ENCODE measurements around the gene AMT.
"Not testable (repeated sequence)": the region's sequence is repeated elsewhere in the genome, so short reads cannot be mapped to it uniquely, and the experiment has no call there.

Gene AMT

DNA sequence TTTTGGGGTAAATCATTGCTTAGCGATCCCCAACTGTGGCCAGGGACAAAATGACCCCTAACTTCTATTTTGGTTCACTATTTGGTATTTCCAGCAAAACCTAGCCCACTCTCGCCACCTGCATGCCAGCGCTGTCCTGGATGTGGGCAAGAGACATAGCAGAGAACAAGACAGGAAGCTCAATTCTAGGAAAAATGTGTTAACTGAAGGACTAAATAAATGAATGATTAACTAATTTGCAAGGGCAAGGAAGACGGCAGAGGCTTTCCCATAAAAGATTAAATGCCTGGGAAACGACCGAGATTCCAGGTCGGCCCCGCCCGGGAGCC, 6.4 kb upstream of the AMT start:
- in situ Hi-C loops (cut with MboI; ENCODE audit: low sequenced_read_pairs) = loop anchor here (25.0 kb wide), 1 partner anchor 266 kb away; the partner anchor contains the start of genes CCDC71 and KLHDC8B

DNA sequence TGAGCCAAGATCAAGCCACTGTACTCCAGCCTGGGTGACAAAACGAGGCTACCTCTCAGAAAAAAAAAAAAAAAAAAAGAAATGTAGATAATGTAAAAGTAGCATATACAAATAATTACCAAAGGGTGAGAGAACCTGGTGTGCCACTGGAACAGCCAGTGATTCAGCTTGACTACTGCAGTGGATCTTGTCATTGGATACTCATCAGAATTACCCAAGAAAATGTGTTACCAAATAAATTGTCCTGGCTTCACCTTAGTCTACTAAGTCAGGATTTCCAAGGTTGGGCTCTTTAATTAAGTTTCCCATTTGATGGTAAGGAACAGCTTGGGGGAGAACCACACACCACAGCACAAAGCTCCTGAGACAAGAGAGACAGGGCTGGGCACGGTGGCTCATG, 5.3 kb upstream of the AMT start:
- in situ Hi-C loops (cut with MboI; ENCODE audit: low sequenced_read_pairs) = loop anchor here (25.0 kb wide), 1 partner anchor 265 kb away; the partner anchor contains the start of genes CCDC71 and KLHDC8B

DNA sequence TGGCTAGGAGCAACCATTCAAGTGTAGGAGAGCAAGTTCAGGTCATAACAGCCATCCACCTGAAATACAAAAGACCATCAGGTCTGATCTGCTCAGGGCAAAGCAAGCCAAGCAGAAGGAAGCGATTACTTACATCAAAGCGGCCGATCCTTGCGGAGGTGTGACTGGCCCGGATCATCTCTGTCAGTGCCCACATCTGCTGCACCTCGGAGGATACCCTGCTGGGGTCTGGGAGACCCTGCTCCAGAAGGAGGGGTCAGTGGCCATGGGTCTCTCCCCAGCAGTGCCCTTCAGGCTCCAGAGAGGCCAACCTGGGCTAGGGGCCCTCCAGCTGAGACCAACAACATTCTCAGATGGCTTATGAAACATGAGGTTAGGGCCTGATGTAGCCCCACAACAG, 2.5 kb upstream of the AMT start:
- in situ Hi-C loops (cut with MboI; ENCODE audit: low sequenced_read_pairs) = loop anchor here (25.0 kb wide), 1 partner anchor 263 kb away; the partner anchor contains the start of genes CCDC71 and KLHDC8B

DNA sequence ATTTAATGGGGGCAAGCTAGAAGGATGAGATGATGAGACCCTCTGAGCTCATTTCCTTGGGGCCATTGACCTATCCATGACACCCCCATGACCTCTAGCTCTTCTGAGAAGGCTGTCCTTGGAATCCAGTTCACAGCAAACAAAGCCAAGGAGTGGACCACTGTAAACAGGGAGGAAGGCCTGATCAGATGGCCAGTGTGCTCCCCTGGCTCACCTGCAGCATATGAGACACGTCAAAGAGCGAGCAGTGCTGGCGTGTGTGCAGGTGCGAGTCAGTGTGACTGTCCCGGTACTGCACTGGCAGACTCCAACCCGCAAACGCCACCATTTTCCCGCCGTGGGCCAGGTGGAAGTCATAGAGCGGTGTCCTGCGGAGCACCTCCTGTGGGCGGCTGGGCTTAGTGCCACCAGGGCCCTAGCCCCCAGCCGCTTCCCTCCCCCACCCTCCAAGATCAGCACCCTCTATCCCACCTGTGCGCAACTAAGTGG, 339 bp downstream of the AMT start:
- in situ Hi-C loops (cut with MboI; ENCODE audit: low sequenced_read_pairs) = no loop called here

DNA sequence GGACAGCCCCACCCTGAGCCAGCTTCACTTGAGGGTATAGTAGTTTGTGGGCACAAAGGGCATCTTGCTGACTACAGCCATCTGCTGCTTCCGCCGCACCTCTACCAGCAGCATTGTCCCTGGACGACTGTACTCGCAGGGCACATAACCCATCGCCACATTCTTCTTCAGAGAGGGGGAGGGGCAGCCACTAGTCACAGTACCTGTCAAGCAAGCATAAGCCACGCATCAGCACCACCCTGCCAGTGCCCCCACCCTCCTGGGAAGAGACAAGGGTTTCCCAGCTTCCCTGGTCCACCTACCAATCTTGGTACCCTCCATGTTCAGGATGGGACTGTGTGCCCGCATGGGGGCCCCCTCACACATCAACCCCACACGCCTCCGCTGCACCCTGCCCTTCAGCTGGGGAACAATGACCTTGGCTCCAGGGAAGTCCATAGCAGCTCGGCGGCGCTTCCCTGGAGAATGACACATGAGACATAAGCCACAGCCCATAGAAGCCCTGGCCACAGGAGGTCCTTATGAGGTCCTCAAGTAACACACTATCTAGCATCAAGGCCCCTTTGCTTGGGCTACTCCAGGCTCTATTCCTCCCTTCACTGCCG, 4.7 kb downstream of the AMT start:
- in situ Hi-C loops (cut with MboI; ENCODE audit: low sequenced_read_pairs) = no loop called here

DNA sequence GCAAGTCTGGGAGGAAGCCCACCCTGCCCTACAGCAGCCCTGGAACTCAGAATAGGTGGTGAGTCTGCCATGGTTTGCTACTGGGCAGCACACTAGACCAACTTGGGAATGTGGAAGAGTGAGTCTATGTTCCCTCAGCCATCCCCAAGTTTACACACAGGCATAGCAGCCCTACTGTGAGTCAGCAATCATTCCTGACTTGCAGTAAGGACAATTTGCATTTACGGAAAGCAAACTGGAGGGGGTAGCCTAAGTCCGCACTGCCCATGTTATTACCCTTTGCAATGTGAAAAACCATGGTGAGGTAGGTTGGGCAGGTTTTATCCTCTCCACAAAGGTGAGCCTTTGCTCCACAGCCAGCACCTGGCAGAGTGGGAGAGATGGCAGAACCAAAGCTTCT, 5.4 kb downstream of the AMT start:
- in situ Hi-C loops (cut with MboI; ENCODE audit: low sequenced_read_pairs) = no loop called here

DNA sequence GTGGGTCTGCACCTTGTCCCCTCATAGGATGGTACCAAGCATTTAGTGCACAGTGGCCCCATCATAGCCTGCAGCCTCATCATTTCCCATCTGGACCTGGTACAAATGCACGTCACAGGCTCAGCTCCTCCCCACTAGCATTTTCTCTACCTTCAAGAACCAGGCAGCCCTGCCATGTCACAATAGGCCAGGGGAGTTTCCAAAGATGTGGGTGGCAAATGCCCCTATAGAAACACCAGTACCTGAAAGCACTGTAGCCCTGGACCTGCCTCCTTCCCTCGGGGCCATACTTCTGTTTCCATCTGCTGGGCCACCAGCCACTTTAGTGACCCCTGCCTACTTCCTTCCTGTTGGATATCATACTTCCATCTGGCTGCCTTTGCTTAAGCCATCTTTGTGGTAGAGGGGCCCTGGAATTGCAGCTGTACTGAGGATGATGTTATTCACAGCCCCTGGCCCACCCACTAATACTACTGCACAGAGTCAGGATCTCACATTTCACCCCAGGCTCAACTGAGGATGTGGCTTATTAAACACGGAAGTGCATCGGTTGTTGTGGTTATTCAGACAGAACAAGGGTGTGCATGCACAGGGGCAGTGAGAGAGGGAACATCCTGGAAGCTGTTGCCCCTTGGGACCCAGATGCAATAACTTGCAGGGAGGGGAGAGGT, 6.2 kb downstream of the AMT start:
- in situ Hi-C loops (cut with MboI; ENCODE audit: low sequenced_read_pairs) = no loop called here

DNA sequence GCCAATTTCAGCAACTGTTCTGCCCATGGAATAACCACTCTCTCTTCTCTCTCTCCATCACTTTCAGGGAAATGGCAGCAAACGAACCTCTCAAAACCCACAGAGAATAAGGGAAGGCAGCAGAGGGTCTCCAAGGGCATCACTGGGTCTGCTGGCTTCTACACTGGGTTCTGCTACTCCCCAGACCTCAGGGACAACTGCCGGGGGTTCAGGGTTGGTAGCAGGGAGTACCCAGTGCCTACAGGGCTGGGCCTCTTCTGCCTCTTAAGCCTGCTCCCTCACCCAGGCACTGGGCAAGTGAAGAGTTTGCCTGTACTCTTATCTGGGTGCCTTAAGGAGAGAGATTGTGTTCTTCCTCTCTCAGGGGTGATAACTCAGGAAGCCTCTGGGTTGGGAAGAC, 7.5 kb downstream of the AMT start:
- in situ Hi-C loops (cut with MboI; ENCODE audit: low sequenced_read_pairs) = no loop called here

DNA sequence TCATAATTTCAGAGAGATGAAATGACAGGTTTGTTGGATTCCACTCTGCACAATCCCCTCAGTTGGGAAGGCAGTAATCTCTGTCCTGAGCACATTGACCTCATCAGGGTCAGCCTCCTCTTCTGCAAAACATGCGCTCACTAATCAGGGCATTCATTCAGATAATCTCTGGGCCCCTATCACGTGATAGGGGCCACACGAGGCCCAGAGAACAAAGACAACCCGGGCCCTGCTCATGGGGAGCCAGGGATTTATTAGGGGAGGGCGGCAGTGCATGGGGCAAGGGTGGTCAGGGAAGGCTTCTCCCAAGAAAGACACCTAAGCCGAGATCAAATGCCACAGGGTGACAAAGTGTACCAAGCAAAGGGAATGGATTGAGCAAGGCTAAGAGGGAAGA, 8.9 kb downstream of the AMT start:
- in situ Hi-C loops (cut with MboI; ENCODE audit: low sequenced_read_pairs) = no loop called here

DNA sequence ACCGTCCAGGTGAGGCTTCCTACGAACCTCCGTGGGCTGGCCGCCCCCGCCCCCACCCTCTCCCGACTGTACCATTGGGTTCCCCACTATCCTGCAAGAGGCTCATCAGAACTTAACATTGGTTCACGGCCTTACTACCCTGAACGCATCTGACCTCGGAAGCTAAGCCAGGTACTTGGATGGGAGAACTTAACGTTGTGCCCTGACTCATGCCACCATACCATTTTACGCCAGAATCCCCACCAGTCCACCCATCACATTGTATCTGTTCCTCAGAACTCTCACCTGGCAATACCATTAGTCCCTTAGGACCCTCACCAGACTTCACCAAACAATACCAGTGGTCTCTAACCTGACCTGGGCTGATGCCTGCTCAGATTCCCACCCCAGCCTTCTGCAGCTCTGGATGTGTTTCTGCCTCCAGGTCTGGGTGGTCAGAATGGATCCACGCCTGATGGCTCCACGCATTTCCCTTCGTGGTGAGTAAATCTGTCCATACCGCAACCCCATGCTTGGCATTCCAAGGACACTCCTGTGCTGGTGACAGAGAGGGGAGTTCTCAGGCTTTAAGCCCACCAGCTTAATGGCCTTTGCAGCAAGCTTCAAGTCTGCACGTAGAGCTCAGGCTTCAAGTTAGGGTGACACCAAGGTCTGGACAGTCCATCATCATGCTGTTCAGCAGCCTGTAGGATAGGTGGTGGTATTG, 9.5 kb downstream of the AMT start:
- in situ Hi-C loops (cut with MboI; ENCODE audit: low sequenced_read_pairs) = no loop called here

DNA sequence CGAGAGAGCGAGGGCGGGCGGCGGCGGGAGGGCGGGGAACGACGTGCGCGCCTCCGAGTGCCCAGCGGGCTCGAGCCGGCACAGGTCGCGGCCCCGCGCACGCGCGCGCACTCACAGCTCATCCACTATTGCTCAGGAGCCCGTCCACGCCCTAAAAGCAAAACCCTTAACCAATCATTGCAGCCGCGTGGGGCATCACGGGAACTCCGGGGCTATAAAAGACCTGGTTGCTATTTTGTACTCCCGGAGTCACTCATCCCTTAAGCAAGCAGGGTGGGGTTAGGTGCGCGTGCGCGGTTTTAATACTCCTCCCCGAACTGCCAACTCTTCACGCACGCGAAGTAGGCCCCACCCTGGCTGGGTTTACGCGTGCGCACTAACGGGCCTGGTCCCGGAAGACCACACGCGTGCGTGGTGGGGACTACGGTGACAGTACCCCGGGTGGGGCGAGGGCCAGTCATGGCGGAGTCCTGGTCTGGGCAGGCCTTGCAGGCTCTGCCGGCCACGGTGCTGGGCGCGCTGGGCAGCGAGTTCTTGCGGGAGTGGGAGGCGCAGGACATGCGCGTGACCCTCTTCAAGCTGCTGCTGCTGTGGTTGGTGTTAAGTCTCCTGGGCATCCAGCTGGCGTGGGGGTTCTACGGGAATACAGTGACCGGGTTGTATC, 10.2 kb downstream of the AMT start, which contains the start of the genes RHOA and TCTA:
TSS of gene RHOA (minus strand) at position 9 of the 664 bp plus-strand sequence. CDS start 36,387 bp downstream, outside the sequence.
TSS of gene TCTA (plus strand) at position 456 of the 664 bp plus-strand sequence. CDS start at position 460, 4 bp downstream.
- in situ Hi-C loops (cut with MboI; ENCODE audit: low sequenced_read_pairs) = no loop called here

DNA sequence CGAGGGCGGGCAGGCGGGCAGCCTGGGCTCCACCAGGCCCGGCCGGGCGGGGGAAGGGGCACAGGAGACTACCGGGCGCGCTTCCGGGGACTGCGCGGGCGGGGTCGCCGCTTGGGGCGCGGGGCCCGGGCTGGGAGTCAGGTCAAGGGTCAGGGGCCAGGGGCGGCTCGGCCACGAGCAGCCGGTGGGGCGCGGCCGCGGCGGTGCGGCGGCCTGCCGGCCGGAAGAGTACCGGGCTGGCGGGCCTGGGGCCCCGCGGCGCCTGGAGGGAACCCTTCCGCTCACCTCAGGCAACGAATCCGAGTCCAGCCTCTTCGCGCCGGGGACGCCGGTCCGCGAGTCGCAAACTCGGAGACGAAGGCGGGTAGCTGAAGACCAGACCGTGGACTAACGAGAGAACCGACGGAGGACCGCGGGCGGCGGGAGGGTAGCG, 10.7 kb downstream of the AMT start:
- in situ Hi-C loops (cut with MboI; ENCODE audit: low sequenced_read_pairs) = no loop called here

DNA sequence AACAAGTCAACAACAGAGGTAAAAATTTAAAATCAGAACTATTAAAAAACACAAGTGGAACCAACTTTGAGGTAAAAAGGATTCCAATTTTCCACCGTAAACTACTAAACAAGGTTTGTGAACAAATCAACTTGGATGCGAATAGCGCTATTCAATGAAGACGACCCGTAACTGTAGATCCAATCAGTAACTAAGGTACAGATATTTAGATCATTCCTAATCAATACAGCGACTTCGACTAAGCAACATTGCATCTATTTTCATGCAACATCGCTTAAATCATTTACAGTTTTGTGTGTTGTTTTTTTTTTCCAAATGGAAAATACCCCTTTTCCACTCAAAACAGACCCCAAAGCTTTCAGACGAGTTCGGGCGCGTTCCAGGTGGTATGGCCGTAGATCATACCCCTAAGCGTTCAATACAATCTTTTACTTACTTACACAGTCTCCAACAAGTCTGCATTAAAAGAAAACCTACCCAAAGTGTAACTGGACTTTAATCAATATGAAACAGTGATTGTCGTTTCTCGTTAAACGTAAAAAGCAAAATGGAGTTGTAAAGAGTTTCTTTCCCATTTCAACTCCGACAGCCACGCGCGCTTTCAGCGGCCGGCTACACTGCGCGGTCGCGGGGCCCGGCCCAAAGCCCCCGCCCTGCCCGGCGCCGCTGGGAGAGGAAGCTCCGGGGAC, 11.3 kb downstream of the AMT start:
- in situ Hi-C loops (cut with MboI; ENCODE audit: low sequenced_read_pairs) = no loop called here

DNA sequence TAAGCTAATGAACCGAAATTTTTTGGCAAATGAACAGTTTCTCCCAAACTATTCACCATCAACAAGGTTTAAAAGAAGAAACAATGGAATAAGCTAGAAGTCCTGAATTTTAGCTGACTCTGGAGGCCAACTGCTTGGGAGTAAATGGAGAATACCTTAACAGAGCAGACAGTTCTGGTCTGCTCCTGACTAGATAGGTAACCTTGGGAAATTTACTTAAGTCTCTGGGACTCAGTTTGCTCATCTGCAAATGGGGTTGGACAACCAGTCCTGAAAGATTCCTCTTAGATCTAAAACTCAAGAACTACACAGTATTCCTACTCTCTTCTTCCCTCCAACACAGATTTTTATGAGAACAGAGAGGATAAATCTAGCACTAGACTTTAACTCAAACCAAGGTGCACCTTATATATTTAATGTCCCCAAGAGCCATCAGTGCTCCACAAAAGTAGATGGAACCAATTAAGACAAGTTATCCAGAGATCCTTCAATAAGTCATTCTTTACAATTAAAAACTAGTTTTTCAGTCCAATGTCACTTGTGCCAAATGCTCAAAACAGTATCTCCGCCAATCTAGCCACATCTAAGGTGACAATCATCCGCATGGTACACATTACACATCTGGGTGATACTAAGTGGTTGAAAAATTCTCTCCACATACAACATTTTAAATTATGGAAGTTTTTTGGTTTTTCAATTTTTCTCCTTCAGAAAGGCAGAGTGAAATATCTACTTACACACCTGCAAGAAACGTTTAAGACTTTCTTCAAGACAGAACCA, 12.0 kb downstream of the AMT start:
- in situ Hi-C loops (cut with MboI; ENCODE audit: low sequenced_read_pairs) = no loop called here

DNA sequence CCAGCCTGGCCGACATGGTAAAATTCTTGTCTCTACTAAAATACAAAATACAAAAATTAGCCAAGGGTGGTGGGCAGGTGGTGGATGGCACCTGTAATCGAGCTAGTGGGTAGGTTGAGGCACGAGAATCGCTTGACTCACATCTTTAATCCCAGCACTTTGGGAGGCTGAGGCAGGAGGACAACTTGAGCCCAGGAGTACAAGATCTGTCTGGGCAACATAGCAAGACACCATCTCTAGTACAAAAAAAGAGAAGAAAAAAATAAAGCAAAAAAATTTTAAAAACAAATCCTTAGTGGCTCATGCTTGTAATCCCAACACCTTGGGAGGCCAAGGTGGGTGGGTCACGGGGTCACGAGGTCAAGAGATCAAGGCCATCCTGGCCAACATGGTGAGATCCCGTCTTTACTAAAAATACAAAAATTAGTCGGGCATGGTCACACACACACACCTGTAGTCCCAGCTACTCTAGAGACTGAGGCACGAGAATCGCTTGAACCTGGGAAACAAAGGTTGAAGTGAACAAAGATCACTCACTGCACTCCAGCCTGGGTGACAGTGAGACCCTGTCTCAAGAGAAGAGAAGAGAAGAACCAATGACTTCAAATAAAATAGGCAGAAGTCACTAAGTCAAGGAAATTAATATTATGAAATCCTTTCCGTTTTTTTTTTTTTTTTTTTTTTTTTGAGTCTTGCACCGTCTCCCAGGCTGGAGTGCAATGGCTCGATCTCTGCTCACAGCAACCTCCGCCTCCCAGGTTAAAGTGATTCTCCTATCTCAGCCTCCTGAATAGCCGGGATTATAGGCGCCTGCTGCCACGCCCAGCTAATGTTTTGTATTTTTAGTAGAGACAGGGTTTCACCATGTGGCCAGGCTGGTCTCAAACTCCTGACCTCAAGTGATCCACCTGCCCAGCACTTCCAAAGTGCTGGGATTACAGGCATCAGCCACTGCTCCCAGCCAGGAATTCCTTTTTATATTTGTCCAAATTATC, 15.4 kb downstream of the AMT start:
- in situ Hi-C loops (cut with MboI; ENCODE audit: low sequenced_read_pairs) = no loop called here

DNA sequence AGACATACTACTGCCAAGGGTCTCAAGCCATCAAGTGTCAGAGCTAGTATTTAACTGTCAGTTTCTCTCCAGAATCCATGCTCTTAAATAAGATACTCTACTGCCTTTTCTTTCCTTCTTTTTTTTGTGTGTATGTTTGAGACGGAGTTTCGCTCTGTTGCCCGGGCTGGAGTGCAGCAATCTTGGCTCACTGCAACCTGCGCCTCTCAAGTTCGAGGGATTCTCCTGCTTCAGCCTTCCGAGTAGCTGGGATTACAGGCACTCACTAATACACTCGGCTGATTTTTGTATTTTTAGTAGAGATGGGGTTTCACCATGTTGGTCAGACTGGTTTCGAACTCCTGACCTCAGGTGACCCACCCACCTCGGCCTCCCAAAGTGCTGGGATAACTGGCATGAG, 16.7 kb downstream of the AMT start:
- in situ Hi-C loops (cut with MboI; ENCODE audit: low sequenced_read_pairs) = not testable (repeated sequence)

DNA sequence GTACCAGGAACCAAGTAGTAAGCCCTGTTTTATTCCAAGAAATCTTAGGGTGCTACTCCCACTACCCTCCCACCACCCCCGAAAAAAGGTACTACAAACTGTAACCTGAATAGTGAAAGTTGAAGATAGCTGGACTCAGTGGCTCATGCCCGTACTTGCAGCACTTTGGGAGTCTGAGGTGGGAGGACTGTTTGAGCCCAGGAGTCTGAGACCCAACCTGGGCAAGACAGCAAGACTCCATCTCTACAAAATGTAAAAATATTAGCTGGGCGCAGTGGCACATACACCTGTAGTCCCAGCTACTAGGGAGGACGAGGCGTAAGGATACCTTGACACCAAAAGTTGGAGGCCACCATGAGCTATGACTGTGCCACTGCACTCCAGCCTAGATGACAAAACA, 18.4 kb downstream of the AMT start:
- in situ Hi-C loops (cut with MboI; ENCODE audit: low sequenced_read_pairs) = no loop called here

DNA sequence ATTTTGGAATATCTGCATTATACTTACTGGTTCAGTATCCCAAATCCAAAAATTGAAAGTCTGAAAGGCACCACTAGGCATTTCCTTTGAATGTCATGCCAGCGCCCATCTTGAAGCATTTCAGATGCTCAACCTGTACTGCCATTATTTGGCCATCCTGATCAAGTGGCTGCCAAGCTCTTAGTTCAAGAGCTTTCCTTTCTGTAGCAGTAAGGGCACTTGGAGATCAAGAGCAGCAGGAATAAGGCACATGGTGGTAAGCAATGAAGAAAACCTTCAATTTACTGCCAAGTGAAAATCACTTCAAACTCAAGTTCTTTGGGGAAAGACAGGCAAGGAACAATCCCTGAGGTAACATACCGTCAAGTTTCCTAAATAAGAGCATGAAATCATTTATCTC, 20.5 kb downstream of the AMT start:
- in situ Hi-C loops (cut with MboI; ENCODE audit: low sequenced_read_pairs) = no loop called here

DNA sequence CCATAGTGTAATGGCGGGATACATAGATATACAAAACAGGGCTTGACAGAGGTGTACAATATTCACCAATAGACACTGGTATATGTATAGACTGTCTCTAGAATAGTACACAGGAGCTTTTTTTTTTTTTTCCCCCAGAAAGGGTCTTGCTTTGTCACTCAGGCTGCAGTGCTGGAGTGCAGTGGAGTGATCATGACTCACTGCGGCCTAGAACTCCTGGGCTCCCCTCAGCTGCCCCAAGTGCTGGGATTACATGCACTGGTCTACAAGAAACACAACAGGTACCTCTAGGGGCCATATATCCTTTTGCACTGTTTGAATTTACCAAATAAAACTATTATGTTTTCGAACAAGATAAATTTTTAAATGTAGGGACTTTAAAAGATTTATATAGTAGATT, 22.8 kb downstream of the AMT start:
- in situ Hi-C loops (cut with MboI; ENCODE audit: low sequenced_read_pairs) = no loop called here
